Activated naive CD8-positive, alpha-beta T cell treated with anti-CD3 and anti-CD28 coated beads, Interleukin-2, amount 50 U/mL, for 16 hours (primary cell): ENCODE data around the gene ATP13A2.
"Not testable (repeated sequence)": the region's sequence is repeated elsewhere in the genome, so short reads cannot be mapped to it uniquely, and the experiment has no call there.

Source experiments
- DNase-seq: peaks from one replicate; pipeline ENCODE4 v3.0.0-alpha.2; 2020; ENCODE audit warnings: low read depth, low spot score

The ATP13A2 gene

DNA sequence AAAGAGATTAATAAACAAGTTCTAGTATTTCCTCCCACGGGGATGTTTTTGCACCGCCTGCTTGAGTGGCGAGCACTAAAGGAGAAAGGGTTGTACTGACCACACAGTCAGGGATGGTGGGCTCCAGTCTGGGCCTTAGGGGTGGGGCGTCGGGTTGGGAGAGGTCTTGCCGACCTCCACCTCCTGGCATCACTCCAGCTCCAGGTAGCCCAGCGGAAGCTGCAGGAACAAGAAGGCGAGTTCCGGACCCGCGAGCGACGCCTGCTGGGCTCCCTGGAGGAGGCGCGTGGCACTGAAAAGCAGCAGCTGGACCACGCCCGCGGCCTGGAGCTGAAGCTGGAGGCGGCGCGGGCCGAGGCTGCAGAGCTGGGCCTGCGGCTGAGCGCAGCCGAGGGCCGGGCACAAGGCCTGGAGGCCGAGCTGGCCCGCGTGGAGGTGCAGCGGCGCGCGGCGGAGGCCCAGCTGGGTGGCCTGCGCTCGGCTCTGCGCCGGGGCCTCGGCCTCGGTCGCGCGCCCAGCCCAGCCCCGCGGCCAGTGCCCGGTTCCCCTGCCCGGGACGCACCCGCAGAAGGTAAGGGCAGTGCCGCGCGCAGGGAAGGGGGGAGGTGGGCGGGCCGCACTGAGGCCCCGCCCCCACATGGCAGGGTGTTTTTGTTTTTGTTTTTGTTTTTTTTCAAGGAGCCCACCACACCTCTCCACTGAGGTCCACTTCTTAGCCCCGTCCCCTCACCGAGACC lies 51.0 kb downstream of the ATP13A2 start:
- peak; percentile 47 for DNase-seq

DNA sequence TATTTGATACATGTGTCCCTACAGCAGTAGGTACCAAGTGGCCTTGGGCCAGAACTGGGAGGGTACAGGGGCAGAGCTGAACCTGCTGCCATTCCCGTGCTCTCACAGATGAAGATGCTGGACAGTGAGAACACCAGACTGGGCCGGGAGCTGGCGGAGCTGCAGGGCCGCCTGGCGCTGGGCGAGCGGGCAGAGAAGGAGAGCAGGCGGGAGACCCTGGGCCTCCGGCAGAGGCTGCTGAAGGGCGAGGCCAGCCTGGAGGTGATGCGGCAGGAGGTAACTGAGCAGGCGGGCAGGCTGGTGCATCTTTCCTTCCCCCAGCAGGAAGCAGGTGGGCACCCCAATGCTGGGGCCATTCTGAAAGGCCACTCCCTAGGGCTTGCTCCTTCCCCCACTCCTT lies 53.3 kb downstream of the ATP13A2 start:
- DNase-seq, result no peak

GRCh38 chr1:16957731-16958130 lies 54.0 kb downstream of the ATP13A2 start:
- DNase-seq, result no peak

DNA sequence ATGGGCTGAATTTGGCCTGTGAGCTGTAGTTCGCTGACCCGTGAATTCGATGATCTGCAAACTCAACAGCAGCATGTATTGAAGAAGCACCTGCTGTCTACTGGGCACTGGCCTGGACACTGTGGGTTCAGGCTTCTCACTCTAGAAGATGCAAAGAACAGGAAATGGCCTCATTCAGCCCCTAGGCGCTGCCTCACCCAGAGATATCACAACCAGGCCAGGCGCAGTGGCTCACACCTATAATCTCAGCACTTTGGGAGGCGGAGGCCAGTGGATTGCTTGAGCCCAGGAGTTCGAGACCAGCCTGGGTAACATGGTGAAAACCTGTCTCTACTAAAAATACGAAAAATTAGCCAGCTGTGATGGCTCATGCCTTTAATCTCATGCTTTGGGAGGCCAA lies 55.0 kb downstream of the ATP13A2 start:
- DNase-seq, result no peak

GRCh38 chr1:16955186-16955585 lies 56.5 kb downstream of the ATP13A2 start:
- no peak for DNase-seq

- DNase-seq, result no peak
Observed at GRCh38 chr1:16954579-16954978, 57.1 kb downstream of the ATP13A2 start.

- DNase-seq, result not testable (repeated sequence)
Observed at GRCh38 chr1:16952376-16952775, 59.4 kb downstream of the ATP13A2 start.

- not testable (repeated sequence) for DNase-seq
Observed at GRCh38 chr1:16949026-16949425, 62.7 kb downstream of the ATP13A2 start.

DNA sequence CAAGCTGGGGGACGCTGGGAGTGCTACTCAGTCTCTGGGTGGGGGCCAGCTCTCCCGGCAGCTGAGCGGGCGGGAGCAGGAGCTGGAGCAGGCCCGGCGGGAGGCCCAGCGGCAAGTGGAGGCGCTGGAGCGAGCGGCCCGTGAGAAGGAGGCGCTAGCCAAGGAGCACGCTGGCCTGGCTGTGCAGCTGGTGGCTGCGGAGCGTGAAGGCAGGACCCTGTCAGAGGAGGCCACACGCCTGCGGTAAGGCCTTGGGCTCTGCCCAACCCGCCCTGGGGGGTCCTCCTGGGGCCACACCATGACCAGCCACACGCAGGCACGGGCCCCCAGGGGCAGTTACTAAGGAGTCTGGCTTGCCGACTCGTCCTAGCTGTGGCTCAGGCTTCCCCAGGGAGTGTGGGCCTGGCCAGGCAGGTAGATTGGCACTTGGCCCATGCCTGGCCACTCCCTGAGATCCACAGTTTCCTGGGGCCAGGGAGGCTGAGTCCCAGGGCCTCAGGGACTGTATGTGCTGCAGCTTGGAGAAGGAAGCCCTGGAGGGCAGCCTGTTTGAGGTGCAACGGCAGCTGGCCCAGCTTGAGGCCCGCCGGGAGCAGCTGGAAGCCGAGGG lies 63.3 kb downstream of the ATP13A2 start:
- not testable (repeated sequence) for DNase-seq

GRCh38 chr1:16946646-16947045 lies 65.1 kb downstream of the ATP13A2 start:
- no peak for DNase-seq

- DNase-seq, result not testable (repeated sequence)
Observed at GRCh38 chr1:16946185-16946584, 65.5 kb downstream of the ATP13A2 start.

- not testable (repeated sequence) for DNase-seq
Observed at GRCh38 chr1:16945512-16945911, 66.2 kb downstream of the ATP13A2 start.

- no peak for DNase-seq
Observed at GRCh38 chr1:16944038-16944437, 67.7 kb downstream of the ATP13A2 start.

- not testable (repeated sequence) for DNase-seq
Observed at GRCh38 chr1:16939386-16940180, 72.1 kb downstream of the ATP13A2 start.

DNA sequence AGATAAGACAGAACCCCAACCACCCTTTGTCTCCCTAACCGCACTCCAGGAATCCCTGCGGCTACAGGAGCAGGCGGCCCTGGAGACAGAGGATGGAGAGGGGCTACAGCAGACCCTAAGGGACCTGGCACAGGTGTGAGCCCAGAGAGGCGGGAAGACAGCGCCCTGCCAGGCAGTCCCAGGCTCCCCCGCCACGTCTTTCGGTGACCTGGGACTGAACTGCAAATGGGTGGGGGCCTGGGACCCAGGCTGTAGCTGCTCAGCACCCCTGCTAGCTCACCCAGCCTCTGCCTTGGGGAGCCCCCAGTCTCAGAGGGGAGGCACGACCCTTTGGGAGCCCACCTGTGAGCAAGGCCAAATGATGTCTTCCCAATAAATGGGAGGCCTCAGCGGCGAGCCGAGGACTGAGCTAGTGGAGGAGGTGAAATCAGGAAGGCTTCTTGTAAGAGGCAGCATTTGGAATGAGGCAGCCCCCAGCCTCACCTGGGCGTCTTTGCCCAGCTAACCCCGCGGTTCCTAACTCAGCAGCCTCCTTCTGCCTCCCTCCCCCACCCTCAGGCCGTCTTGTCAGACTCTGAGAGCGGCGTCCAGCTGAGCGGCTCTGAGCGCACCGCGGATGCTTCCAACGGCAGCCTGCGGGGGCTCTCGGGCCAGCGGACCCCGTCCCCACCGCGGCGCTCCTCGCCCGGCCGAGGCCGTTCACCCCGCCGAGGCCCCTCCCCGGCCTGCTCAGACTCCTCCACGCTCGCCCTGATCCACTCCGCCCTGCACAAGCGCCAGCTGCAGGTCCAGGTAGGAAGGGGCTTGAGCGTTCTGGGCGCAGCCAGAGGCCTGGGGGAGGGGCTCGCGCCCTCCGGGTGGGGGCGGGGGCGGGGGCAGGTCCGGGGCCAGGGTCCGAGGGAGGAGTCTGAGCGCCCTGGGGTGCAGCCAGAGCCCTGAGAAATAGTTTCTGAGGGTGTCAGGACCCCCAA lies 73.1 kb downstream of the ATP13A2 start:
- DNase-seq, result no peak

- not testable (repeated sequence) for DNase-seq
Observed at GRCh38 chr1:16936580-16936979, 75.1 kb downstream of the ATP13A2 start.
